ENCODE measurements around the gene MPC1L. TPM values are rescaled to one million over a fixed set of nuclear protein-coding genes. Genes with fewer than 3 reads are reported as not detected.

MPC1L gene
- total RNA-seq, 1 donor from 2014 or later = not detected

- DNase-seq = no peak
Observed at GRCh38 chrX:40632199-40632598, 9.0 kb downstream of the MPC1L start.

- DNase-seq = no peak
Observed at GRCh38 chrX:40637687-40638086, 14.5 kb downstream of the MPC1L start.

- no peak for DNase-seq
Observed at GRCh38 chrX:40644176-40644575, 20.9 kb downstream of the MPC1L start.

- peak; percentile 68 for DNase-seq
Observed at GRCh38 chrX:40644821-40645358, 21.7 kb downstream of the MPC1L start.

GRCh38 chrX:40646489-40647306, 23.5 kb downstream of the MPC1L start:
- DNase-seq = no peak

- peak; percentile 82 for DNase-seq
Observed at GRCh38 chrX:40647307-40648197, 24.3 kb downstream of the MPC1L start, which contains the start of gene CXorf38. Gene CXorf38, minus strand, starts transcription at chrX:40647561. Its CDS starts 41 bp downstream, at chrX:40647520.

- peak; percentile 3 for DNase-seq
Observed at GRCh38 chrX:40651620-40652223, 28.5 kb downstream of the MPC1L start.

- DNase-seq = no peak
Observed at GRCh38 chrX:40652664-40653063, 29.4 kb downstream of the MPC1L start.

GRCh38 chrX:40653535-40653934, 30.3 kb downstream of the MPC1L start:
- DNase-seq = no peak

GRCh38 chrX:40660381-40660780, 37.2 kb downstream of the MPC1L start:
- no peak for DNase-seq

GRCh38 chrX:40661489-40661888, 38.3 kb downstream of the MPC1L start:
- DNase-seq = no peak

GRCh38 chrX:40663078-40663740, 40.0 kb downstream of the MPC1L start:
- no peak for DNase-seq

GRCh38 chrX:40663880-40664630, 40.8 kb downstream of the MPC1L start:
- no peak for DNase-seq

GRCh38 chrX:40671126-40671525, 47.9 kb downstream of the MPC1L start:
- no peak for DNase-seq

Other genes with a start within 250 kb of the MPC1L start
- gene ATP6AP2, start 42.5 kb upstream of the MPC1L start, total RNA-seq = 72.8 TPM
- gene CXorf38, start 24.1 kb downstream of the MPC1L start, total RNA-seq = 9.5 TPM
- 36.2 TPM for gene MED14, start 112.1 kb downstream of the MPC1L start, total RNA-seq